Glutamatergic neuron (in vitro differentiated cells): ENCODE measurements around the gene HGFAC. TPM values are rescaled to one million over a fixed set of nuclear protein-coding genes. Genes with fewer than 3 reads are reported as not detected.
A peak's percentile ranks its signal among the peaks of the same experiment; 100 is the strongest.

ENCODE experiments used
- DNase-seq: peaks from one replicate; pipeline ENCODE4 v3.0.0; 2022
- H3K27ac Mint-ChIP-seq: one replicate; pipeline ENCODE4 v1.8.0; 2020; ENCODE audit warnings: mild to moderate bottlenecking, mixed read lengths, inconsistent platforms; ENCODE audit not compliant: unreplicated experiment
- H3K27me3 Mint-ChIP-seq: one replicate; pipeline ENCODE4 v1.8.0; 2020; ENCODE audit warnings: mild to moderate bottlenecking, moderate library complexity, mixed read lengths, inconsistent platforms; ENCODE audit not compliant: unreplicated experiment
- H3K36me3 Mint-ChIP-seq: one replicate; pipeline ENCODE4 v1.8.0; 2020; ENCODE audit warnings: mild to moderate bottlenecking, mixed read lengths, inconsistent platforms; ENCODE audit not compliant: unreplicated experiment
- H3K4me1 Mint-ChIP-seq: one replicate; pipeline ENCODE4 v1.8.0; 2020; ENCODE audit warnings: mild to moderate bottlenecking, low read depth, mixed read lengths, inconsistent platforms; ENCODE audit not compliant: unreplicated experiment
- H3K4me3 Mint-ChIP-seq: one replicate; pipeline ENCODE4 v1.8.0; 2020; ENCODE audit warnings: mild to moderate bottlenecking, mixed read lengths, inconsistent platforms; ENCODE audit not compliant: unreplicated experiment
- H3K9me3 Mint-ChIP-seq: one replicate; pipeline ENCODE4 v1.8.0; 2020; ENCODE audit warnings: mild to moderate bottlenecking, moderate library complexity, mixed read lengths, inconsistent platforms; ENCODE audit not compliant: unreplicated experiment
- total RNA-seq: library from RNA; stranded (reverse); fragmentation: NEBNext Ultra II Directional; extraction: Animal tissue kit (Norgen Biotek cat#: 25700); gene quantifications from one replicate; pipeline ENCODE4 v1.2.1, GENCODE V29; 2021; ENCODE audit not compliant: unreplicated experiment
- TF ChIP-seq, protein P1 (sequence below): fragments of 200-600 bp; sonication (generic); IDR thresholded peaks from one replicate; pipeline ENCODE4 v1.5.0; 2021; ENCODE audit not compliant: partially characterized antibody, unreplicated experiment

Gene HGFAC
- total RNA-seq, 1 donor from 2014 or later: 9.4 TPM

- Mint-ChIP-seq H3K36me3 (no peaks in the 10 kb centered on the region), H3K27ac (no peak overlapping the region), H3K9me3 (peaks cover 10% of the 10 kb centered on the region), H3K4me1 (peaks cover 17% of the 10 kb centered on the region), H3K4me3 (no peak overlapping the region), H3K27me3 (peaks cover 4% of the 10 kb centered on the region)
- peak; percentile 5 for DNase-seq
- TF ChIP-seq, protein P1, sequence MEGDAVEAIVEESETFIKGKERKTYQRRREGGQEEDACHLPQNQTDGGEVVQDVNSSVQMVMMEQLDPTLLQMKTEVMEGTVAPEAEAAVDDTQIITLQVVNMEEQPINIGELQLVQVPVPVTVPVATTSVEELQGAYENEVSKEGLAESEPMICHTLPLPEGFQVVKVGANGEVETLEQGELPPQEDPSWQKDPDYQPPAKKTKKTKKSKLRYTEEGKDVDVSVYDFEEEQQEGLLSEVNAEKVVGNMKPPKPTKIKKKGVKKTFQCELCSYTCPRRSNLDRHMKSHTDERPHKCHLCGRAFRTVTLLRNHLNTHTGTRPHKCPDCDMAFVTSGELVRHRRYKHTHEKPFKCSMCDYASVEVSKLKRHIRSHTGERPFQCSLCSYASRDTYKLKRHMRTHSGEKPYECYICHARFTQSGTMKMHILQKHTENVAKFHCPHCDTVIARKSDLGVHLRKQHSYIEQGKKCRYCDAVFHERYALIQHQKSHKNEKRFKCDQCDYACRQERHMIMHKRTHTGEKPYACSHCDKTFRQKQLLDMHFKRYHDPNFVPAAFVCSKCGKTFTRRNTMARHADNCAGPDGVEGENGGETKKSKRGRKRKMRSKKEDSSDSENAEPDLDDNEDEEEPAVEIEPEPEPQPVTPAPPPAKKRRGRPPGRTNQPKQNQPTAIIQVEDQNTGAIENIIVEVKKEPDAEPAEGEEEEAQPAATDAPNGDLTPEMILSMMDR: no peak
These were observed 27.1 kb upstream of the HGFAC start for GRCh38 chr4:3414421-3415279.

DNA sequence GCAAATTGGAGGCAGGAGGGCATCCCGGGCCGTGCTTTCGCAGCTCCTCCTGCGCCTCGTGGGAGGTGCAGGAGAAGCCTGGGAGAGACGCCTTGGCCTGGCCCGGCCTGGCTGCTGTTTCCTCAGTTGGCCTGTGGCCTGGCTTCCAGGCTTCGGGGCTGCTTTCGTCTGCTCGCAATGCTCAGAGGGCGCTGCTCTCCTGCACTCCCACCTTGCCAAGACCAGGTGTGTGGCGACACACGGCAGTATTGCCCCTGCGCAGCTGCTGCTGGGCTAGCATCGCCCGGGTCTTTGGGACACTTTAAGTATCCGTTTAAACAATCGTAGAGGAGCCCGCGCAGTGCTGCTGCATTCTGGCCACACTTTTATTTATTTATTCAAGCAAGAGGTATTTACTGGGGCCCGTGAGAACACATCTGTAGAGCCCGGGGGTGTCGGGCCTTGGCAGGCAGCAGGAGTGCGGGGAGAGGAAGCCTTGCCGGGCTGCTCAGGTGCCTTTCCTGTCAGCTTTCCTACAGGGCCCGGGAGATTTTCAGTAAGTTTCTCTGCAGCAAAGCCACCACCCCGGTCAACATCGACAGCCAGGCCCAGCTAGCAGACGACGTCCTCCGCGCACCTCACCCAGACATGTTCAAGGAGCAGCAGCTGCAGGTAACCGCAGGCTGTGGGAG is 26.2 kb upstream of the HGFAC start:
- peak; percentile 12 for DNase-seq
- H3K27ac Mint-ChIP-seq: no peak overlapping the region
- H3K4me3 Mint-ChIP-seq: no peak overlapping the region
- peaks cover 14% of the 10 kb centered on the region for H3K4me1 Mint-ChIP-seq
- peaks cover 4% of the 10 kb centered on the region for H3K27me3 Mint-ChIP-seq
- TF ChIP-seq, protein P1: no peak
- H3K9me3 Mint-ChIP-seq: peaks cover 9% of the 10 kb centered on the region
- no peaks in the 10 kb centered on the region for H3K36me3 Mint-ChIP-seq

DNA sequence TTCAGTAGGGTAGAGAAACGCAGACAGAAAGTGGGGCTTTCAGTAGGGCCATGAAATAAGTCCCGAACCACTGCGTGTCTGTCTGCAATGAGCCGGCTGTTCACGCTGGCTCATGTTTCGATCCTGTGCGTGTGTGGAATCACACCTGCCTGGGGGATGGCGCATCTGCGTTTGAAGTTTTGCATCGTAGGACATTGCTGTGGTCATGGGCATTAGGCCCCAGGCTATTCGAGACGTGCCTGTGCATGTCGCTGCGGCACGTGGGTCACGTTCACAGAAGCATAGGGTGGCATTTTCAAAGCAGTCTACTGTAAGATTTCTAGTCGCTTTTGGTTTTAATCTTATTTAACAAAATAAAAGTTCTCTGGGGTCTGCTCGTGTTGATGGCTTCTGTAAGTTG is 25.5 kb upstream of the HGFAC start:
- Mint-ChIP-seq H3K4me1 (peaks cover 14% of the 10 kb centered on the region), H3K9me3 (peaks cover 7% of the 10 kb centered on the region), H3K27ac (no peak overlapping the region), H3K36me3 (no peaks in the 10 kb centered on the region), H3K4me3 (no peak overlapping the region), H3K27me3 (peaks cover 2% of the 10 kb centered on the region)
- TF ChIP-seq, protein P1: no peak
- DNase-seq: peak; percentile 7

DNA sequence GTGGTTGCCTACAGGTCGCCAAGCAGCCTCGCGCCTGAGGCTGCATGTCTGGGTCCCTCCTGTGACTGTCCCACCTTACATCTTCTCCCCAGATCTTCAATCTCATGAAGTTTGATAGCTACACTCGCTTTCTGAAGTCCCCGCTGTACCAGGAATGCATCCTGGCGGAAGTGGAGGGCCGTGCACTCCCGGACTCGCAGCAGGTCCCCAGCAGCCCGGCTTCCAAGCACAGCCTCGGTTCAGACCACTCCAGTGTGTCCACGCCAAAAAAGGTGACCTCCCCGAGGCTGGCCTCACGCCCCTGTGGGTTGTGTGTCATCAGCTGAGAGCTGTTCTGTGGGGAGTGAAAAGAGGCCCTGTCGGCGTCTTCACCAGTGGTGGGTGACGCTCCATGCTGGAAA is 24.9 kb upstream of the HGFAC start:
- H3K9me3 Mint-ChIP-seq: peaks cover 7% of the 10 kb centered on the region
- no peak overlapping the region for H3K4me3 Mint-ChIP-seq
- peaks cover 2% of the 10 kb centered on the region for H3K27me3 Mint-ChIP-seq
- peak; percentile 5 for DNase-seq
- TF ChIP-seq, protein P1: no peak
- no peak overlapping the region for H3K27ac Mint-ChIP-seq
- H3K36me3 Mint-ChIP-seq: no peaks in the 10 kb centered on the region
- peaks cover 12% of the 10 kb centered on the region for H3K4me1 Mint-ChIP-seq

DNA sequence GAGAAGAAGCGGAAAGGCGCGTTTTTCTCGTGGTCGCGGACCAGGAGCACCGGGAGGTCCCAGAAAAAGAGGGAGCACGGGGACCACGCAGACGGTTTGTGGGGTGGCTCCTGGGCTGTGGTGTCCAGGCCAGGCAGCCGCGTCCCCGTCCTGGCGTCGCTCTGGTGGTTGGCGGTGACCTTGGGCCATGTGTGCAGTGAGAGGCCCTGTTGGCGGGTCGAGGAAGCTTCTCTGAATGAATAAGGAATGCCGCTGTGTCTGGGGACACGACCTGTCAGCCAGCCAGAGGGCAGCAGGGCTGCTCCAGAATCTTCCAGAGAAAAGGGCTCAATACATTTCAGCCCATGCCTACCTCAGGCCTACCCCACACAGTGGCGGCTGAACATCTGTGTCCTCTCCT is 24.3 kb upstream of the HGFAC start:
- Mint-ChIP-seq H3K27me3 (peaks cover 2% of the 10 kb centered on the region), H3K9me3 (peaks cover 7% of the 10 kb centered on the region), H3K27ac (no peak overlapping the region), H3K4me1 (peaks cover 12% of the 10 kb centered on the region), H3K4me3 (no peak overlapping the region), H3K36me3 (no peaks in the 10 kb centered on the region)
- TF ChIP-seq, protein P1: no peak
- DNase-seq: peak; percentile 5
